ENCODE results near the gene TINCR. TPM values are rescaled to one million over a fixed set of nuclear protein-coding genes. Genes with fewer than 3 reads are reported as not detected.

Gene TINCR
- total RNA-seq, 2 donors from 2014 or later, result 6.7 to 8.4 TPM

GRCh38 chr19:5588906-5589676 lies 21.3 kb upstream of the TINCR start:
- Histone ChIP-seq H3K4me3 (no peak overlapping the region), H3K27me3 (replicated peaks; ENCODE audit: insufficient read depth) (no peaks in the 10 kb centered on the region), H3K36me3 (peaks cover 24 to 40% of the 10 kb centered on the region in 2 donors), H3K27ac (no peak overlapping the region), H3K4me1 (replicated peaks) (peaks cover 13% of the 10 kb centered on the region), H3K9me3 (no peaks in the 10 kb centered on the region)
- WGBS, result 75% methylated on average over 30 of the region's 30 CpGs
- intact Hi-C loops (cut with DNase I), result no loop called here
- TF ChIP-seq POLR2AphosphoS5 (IDR thresholded peaks at IDR 0.05) (no peak), CTCF (IDR thresholded peaks at IDR 0.05) (no peak), POLR2A (IDR thresholded peaks at IDR 0.05) (no peak)
- DNase-seq (ENCODE audit: low spot score), result no peak

GRCh38 chr19:5588441-5588840 lies 20.7 kb upstream of the TINCR start:
- intact Hi-C loops (cut with DNase I), result no loop called here
- Histone ChIP-seq H3K4me3 (no peak overlapping the region), H3K4me1 (replicated peaks) (peaks cover 13% of the 10 kb centered on the region), H3K27me3 (replicated peaks; ENCODE audit: insufficient read depth) (no peaks in the 10 kb centered on the region), H3K9me3 (no peaks in the 10 kb centered on the region), H3K27ac (no peak overlapping the region), H3K36me3 (peaks cover 18 to 34% of the 10 kb centered on the region in 2 donors)
- TF ChIP-seq CTCF (IDR thresholded peaks at IDR 0.05), result no peak
- no peak for TF ChIP-seq POLR2A (IDR thresholded peaks at IDR 0.05)
- TF ChIP-seq POLR2AphosphoS5 (IDR thresholded peaks at IDR 0.05), result no peak
- 82% methylated on average over 10 of the region's 10 CpGs for WGBS
- no peak for DNase-seq (ENCODE audit: low spot score)

GRCh38 chr19:5587661-5588060 lies 19.9 kb upstream of the TINCR start:
- no peaks in the 10 kb centered on the region for H3K27me3 ChIP-seq (replicated peaks; ENCODE audit: insufficient read depth)
- peaks cover 13% of the 10 kb centered on the region for H3K4me1 ChIP-seq (replicated peaks)
- WGBS, result 65% methylated on average over 23 of the region's 23 CpGs
- no peak for DNase-seq (ENCODE audit: low spot score)
- no peak overlapping the region for H3K4me3 ChIP-seq
- H3K36me3 ChIP-seq, result peaks cover 12 to 26% of the 10 kb centered on the region in 2 donors
- intact Hi-C loops (cut with DNase I), result no loop called here
- no peak overlapping the region for H3K27ac ChIP-seq
- TF ChIP-seq POLR2AphosphoS5 (IDR thresholded peaks at IDR 0.05) (no peak), CTCF (IDR thresholded peaks at IDR 0.05) (no peak), POLR2A (IDR thresholded peaks at IDR 0.05) (no peak)
- no peaks in the 10 kb centered on the region for H3K9me3 ChIP-seq

- TF ChIP-seq POLR2A (IDR thresholded peaks at IDR 0.05) (no peak), POLR2AphosphoS5 (IDR thresholded peaks at IDR 0.05) (no peak), CTCF (IDR thresholded peaks at IDR 0.05) (no peak)
- no peak for DNase-seq (ENCODE audit: low spot score)
- H3K36me3 ChIP-seq, result peaks cover 7 to 21% of the 10 kb centered on the region in 2 donors
- 81% methylated on average over 16 of the region's 16 CpGs for WGBS
- no peak overlapping the region for H3K27ac ChIP-seq
- H3K4me1 ChIP-seq (replicated peaks), result peaks cover 18% of the 10 kb centered on the region
- intact Hi-C loops (cut with DNase I), result no loop called here
- no peak overlapping the region for H3K4me3 ChIP-seq
- no peaks in the 10 kb centered on the region for H3K27me3 ChIP-seq (replicated peaks; ENCODE audit: insufficient read depth)
- H3K9me3 ChIP-seq, result no peaks in the 10 kb centered on the region
Measured at GRCh38 chr19:5587071-5587455, 19.3 kb upstream of the TINCR start.

All from prostate gland (tissue), 2 donors.